Upper lobe of left lung (tissue), 4 donors: ENCODE measurements around the gene CIBAR2.

Experiments used
- CTCF ChIP-seq, 6 experiments: fragments of 450-650 bp in 4 of 6; fragments of 200-600 bp in 2 of 6; sonication (generic) in 2 of 6; IDR thresholded peaks; one replicate each; pipeline ENCODE4 v1.5.1; 2016 to 2019; ENCODE audit warnings: antibody characterized with exemption in 6 of 6
- POLR2A ChIP-seq, 4 donors: fragments of 450-650 bp; IDR thresholded peaks; one replicate each; pipeline ENCODE4 v1.5.1; 2016 to 2017; ENCODE audit warnings: antibody characterized with exemption in 4 of 4, mild to moderate bottlenecking in 2 of 4
- POLR2AphosphoS5 ChIP-seq, 2 donors: sonication (generic); formaldehyde crosslinking; IDR thresholded peaks; one replicate each; pipeline ENCODE4 v1.5.1; 2017; ENCODE audit warnings: antibody characterized with exemption in 2 of 2

GRCh38 chr16:85077576-85078125, 34.6 kb downstream of the CIBAR2 start:
- TF ChIP-seq POLR2AphosphoS5 (IDR thresholded peaks at IDR 0.05): no peak
- no peak for TF ChIP-seq POLR2A (IDR thresholded peaks at IDR 0.05)
- no peak for TF ChIP-seq CTCF (IDR thresholded peaks at IDR 0.05)
